Measurements from ENCODE around the gene ATXN7L2.

ATXN7L2 gene

GRCh38 chr1:109499081-109499480, 15.4 kb downstream of the ATXN7L2 start:
- no peak for DNase-seq

- peak; percentile 47 for DNase-seq
These were observed 16.2 kb downstream of the ATXN7L2 start for GRCh38 chr1:109499661-109500536.

GRCh38 chr1:109500941-109501381, 17.3 kb downstream of the ATXN7L2 start:
- peak; percentile 73 for DNase-seq

- no peak for DNase-seq
These were observed 18.1 kb downstream of the ATXN7L2 start for GRCh38 chr1:109501644-109502363.

GRCh38 chr1:109502364-109502851, 18.7 kb downstream of the ATXN7L2 start:
- no peak for DNase-seq

- no peak for DNase-seq
These were observed 20.2 kb downstream of the ATXN7L2 start for GRCh38 chr1:109503935-109504334.

- no peak for DNase-seq
These were observed 21.3 kb downstream of the ATXN7L2 start for GRCh38 chr1:109504974-109505373.

GRCh38 chr1:109508001-109508872, 24.5 kb downstream of the ATXN7L2 start:
- no peak for DNase-seq

GRCh38 chr1:109508873-109509175, 25.1 kb downstream of the ATXN7L2 start:
- no peak for DNase-seq

GRCh38 chr1:109509176-109510134, 25.8 kb downstream of the ATXN7L2 start, which contains the start of gene AMIGO1:
TSS of gene AMIGO1 (minus strand) at chr1:109509727. CDS start at chr1:109508912, 815 bp downstream.
- peak; percentile 33 for DNase-seq

- no peak for DNase-seq
These were observed 29.5 kb downstream of the ATXN7L2 start for GRCh38 chr1:109513110-109513710.

- DNase-seq = no peak
These were observed 31.1 kb downstream of the ATXN7L2 start for GRCh38 chr1:109514846-109515245.

- peak; percentile 57 for DNase-seq
These were observed 33.2 kb downstream of the ATXN7L2 start for GRCh38 chr1:109516872-109517271.

- no peak for DNase-seq
These were observed 33.6 kb downstream of the ATXN7L2 start for GRCh38 chr1:109517337-109517736.

GRCh38 chr1:109521002-109521951, 37.6 kb downstream of the ATXN7L2 start:
- DNase-seq = peak; percentile 23

GRCh38 chr1:109522026-109522425, 38.3 kb downstream of the ATXN7L2 start:
- no peak for DNase-seq

GRCh38 chr1:109523706-109524105, 40.0 kb downstream of the ATXN7L2 start:
- no peak for DNase-seq

GRCh38 chr1:109527098-109527811, 43.5 kb downstream of the ATXN7L2 start:
- DNase-seq = no peak

Measured in fibroblast of skin of right quadriceps (primary cell).